GM18508 (cell line): Measurements from ENCODE around the gene HOXB3.

Experiments
- ATAC-seq: cut with Tn5 transposase; IDR thresholded peaks from one replicate; pipeline ENCODE4 v1.9.1; 2021; ENCODE audit warnings: moderate number of reproducible peaks; ENCODE audit not compliant: insufficient read depth, unreplicated experiment

Gene HOXB3

DNA sequence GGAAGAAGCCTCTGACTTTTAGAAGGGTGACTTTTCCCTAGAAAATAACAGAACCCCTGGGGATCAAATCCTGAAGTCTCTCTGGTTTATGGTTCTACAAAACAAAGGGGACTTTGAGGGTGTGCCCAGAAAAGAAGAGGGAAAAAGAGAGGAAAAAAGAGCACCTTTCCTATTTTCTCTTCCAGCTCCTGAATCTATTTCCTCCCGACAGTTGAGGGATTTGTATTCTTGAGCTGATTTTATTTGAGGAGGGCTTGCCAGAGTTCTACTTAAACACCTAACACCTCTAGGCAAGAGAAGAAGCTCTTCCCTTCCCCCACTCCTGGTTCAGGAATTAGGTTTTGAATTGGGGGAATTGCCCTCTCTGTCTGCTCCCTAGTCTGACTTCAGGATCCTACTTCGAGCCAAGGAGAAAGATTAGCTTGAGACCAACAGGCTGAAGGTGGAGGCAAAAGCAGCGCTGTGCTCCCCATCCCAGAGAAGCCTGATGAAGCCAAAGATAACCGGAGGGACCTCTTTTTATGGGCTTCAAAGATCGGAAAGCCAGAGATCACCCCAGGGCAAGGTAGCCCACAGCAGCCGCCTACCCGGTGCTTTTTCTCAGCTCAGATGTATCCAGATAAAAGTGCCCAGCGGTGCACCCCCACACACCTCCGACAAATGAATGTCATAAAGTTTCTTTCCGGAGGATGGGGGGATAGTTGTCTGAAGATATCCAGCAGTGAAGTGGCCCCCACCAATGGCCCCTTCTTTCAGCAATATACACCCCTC is 796 bp downstream of the HOXB3 start:
- no peak for ATAC-seq

DNA sequence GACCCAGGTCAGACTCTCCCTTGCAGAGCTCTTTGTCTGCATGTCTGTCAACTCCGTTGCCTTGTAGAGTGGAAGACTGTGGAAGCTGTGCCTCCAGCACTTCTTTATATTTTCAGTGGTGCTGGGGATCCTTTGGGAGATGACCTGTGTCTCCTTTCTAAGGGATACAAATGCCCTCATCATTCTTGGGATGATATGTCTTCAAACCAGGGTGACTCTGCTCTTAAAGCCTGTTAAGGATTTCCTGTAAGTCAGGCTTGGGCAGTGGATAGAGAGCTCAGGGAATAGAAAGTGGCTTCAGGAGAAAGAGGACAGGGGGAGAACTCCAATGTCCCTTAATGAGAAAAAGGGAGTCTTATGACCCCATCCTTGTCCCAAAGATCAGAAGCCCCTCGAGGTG is 1.5 kb downstream of the HOXB3 start:
- ATAC-seq = no peak

DNA sequence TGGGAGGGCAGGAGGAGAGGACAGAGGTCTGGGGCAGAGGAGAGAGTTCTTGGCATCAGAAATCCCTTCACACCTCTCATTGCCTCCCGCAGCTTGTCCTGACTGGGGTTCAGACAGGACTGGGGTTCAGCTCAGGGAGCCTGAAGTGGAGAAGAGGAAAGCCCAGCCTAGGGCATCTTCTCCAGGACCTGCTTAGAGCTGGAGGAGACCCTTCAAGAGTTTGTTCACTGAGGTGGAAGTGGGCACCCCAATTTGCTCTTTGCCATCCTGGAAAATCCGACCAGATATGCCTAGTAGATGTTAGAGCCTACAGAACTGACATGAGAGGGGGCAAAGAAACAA is 2.0 kb downstream of the HOXB3 start:
- ATAC-seq = no peak

DNA sequence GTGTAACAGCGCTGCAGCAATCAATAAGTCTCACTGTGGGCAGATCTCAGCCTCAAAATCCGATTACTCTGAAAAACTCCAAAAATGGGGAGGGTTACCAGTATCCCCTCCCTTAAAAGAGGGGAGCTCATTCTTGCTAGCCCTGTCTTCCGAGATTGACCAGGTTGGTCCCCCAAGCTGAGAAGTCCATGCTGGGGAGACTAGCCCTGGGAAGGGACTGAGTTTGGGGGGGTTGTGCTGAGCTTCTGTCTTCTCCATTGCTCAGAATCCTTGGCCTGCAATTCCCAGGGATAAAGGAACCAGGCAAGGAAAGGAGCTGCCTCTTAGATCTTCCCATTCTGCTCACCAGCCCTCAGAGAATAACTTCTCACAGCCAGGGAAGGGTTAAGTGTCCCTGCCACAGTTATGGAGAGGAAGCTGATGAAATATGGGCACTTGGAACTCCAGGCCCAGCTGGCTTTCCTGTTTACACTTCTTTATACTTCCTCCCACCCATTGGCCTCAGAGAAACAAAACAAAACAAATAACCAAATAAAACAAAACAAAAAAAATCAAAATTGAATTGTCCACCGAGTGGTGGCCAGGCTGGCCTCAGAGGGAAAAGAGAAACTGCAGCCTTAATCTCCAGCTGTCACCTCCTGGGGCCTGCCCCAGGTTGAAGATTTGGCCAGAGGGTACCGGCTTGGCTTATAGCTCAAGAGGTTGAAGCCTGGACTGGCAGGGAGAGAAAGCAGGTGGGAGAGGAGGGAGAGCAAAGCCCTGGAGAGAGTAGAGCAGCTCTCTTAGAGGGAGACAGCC is 2.6 kb downstream of the HOXB3 start:
- ATAC-seq = no peak

DNA sequence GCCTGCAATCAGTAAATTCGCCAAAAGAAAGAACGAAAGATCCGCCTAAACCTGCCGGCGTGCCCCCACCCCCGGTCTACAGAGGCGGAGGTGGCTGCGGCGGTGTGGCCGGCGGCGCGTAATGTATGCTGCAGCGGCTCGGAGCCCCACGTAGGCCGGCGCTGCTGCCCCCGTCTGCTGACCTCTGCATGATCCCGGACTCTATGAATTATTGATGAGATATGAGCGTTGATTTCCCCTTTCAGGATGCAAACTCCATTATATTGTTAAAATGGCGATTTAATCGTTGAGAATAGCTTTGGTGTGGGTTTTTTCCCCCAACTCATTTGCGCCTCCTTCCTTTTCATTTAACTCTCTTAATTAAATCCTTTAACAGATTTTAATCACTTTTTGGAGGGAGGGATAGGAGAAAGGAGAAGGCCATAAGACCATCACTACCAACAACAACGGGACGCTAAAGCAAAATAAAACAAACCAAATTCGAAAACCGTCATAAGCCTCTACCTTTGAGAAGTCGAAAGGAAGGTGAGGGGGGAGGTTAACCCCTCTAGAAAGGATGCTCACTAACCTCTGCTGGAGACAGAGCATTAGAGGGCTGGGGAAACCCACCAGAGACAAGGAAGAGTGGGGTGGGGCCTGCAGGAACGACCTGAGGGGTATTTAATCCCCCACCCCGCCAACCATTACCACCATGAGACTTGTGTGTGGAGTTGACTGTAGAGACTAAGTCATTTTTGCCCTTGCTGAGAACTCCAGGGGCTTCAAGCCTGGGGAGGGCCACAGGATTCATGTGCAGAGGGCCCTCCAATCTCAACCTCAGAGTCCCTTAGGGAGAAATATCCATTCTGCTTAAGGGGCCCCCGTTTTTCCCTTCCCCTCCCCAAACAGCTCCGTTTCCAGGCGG is 3.4 kb downstream of the HOXB3 start:
- no peak for ATAC-seq

DNA sequence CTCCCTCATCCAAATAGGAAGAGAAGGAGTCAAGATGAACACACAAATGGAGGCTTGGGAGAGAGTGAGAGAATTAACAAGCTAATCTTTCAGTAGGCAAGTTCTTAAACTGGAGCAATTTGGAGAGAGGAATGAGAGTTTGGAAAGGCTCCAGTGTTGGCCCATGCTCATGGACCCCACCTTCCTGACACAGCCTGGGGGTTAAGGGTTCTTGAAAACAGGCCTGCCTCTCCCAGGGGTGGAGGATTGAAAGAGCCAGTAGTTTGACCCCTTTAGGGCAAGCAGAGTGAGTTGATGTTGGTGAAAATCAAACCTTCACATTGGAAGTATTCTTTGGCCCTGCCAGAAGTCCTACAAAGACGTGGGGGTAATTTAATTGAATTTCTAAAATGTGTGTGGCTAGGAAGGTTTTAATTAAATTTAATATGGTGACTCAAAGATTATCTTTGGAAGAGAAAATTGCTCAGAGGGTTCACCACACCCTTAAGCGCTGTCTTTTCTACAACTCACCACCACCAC is 5.8 kb downstream of the HOXB3 start:
- ATAC-seq = no peak

DNA sequence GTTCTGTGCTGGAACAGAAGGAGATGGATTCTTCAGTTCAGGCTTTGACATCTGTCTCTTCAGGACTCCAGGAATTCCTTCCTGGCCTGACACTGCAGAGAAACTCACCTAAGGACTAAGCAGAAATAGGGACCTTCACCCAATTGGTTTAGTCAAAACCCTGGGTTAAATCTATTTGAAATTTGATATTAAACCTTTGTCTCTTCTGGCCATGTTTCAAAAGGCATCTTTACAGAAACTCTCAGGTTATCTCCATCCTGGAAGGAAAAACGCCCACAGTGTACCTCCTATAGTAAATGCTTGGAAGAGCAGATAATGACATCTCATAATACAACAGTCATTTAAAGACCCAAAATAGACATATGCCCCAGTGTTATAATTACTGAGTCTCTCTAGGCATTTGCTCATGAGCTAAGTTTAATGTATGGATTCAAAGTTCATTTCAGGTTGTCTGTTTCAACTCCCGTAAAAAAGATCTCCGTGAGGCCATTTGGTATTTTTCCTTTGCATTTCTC is 6.3 kb downstream of the HOXB3 start:
- ATAC-seq = no peak

DNA sequence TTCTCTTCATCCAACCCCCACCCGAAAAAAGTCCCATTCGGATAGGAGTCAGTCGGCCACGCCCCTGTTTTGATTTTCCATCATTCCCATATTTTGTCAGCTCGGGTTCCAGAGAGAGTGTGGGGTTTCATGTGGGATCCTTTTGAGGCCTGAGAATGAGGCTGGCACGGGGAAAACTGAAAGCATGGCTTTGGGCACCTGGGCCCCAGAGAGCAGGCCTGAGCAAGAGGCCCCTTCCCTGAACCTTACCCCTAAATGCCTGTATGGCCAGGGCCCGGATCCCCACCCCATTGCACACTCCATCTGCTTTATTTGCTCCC is 7.3 kb downstream of the HOXB3 start:
- no peak for ATAC-seq

DNA sequence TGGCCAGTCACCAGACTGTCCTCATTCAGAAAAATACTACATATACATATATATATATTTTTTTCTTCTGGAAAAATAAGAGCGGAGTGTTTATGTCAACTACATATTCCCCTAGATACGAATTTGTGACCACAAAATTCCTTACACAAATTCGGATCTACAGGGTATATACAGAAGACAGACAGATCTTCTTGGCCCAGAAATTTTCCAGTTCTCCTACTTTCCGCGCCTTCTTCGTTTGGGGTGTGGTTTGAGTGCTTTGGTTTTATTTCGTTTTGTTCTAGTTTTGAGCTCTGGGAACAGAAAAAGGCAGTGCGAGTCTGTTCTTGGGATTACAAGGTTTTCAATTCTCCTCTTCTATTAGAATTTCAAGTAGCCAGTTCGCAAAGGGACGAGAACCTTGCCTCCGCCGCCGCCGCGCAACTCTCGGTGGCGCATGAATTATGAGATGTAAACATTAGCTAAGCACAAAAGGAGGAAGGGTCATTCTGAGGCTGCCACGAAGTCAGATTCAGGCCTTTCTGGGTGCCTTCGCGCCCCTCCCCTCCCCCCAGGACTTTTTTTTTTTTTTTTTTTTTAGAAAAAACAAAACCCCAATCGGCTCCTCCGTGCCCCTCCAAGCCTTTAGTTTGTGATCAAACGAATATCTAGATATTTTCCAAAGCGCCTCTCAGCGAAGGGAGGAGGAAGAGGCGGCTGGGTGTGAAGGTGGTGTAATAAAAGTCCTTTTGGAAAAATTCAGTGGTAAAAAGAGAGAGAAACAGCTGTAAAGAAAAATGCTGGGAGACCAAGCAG is 10.1 kb downstream of the HOXB3 start:
- ATAC-seq = no peak

DNA sequence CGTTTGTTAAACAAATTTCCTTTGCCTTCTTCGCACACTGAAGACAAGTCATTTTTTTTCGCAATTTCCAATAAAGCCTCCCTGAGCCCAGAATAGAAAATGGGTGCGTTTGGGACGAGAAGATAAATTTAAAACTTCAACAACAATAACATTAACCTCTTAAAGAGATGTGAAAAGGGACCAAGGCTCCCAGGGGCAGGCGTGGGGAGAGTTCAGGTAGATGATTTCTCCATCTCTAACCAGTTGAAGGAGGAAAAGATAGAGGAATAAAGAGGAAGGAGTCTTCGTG is 10.6 kb downstream of the HOXB3 start:
- ATAC-seq = no peak

DNA sequence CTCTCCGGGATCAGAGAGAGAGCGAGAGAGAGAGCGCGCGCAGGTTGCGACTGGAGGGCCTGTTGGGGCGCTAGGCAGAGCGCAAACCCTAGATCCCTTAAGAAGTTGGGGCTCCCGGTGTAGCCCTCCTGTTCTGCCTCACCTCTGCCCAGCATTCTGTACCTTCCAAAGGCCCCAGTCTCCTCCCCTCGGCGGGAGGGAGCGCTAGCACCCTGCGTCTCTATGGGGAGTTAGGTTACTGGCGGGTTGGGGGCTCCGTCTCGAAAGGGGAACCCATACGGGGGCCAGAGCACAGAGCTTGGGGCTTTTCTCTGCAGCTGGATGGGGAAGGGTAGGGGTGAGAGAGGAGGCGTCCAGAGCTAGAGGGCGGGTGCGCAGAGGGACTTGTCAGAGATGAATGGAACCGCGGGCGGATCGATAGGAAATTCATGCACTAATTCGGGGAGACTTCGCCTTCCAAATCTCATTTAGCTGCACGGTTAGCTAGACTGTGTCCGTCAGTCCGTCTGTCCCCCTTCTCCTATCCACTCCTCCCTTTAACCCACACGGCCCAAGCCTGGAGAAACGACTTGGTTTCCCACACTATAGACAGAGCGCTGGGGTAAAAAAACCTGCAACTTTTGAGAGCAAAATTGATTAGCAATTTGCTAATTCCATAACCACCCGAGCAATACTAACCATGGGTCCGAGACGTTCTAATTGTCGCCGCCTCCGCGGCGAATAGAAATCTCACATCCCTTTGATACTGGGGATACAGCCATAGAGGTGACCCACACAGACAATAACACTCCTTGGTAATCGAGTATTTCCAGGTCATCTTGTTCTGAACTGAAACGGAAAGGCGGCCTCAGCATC is 11.2 kb downstream of the HOXB3 start:
- ATAC-seq = no peak

DNA sequence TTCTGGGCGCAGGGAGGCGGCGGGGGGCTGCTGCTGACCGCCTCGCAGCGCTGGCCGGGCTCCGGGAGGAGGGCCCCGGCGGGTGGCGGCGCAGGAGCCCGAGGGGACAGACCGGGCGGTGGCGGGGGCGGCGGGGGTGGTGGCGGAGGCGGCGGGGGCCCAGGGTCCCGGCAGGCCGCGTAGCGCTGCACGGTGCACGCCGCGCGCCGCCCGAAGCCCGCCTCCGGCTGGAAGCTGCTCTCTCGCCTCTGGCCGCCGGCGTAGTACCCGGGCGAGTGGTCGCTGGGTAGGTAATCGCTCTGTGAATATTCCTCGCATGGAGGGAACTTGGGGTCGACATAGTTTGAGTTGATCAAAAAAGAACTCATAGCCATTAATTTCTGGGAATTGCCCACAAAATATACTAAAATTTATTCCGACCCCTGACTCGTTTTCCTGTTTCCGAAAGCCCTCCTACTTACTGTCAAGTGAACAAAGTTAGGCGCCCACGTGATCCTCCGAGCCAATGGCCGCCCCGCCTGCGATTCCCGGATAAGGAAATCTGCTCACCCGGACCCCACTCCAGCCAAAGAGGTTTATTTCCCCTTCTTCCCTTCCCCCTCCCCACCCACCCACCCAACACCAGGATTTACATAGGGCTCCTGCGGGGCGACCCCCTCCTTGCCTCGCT is 12.0 kb downstream of the HOXB3 start, which contains the start of gene HOXB4:
Gene HOXB4 (minus strand): TSS at position 405 of the 670 bp plus-strand sequence. CDS start 31 bp downstream, at position 374.
- ATAC-seq = no peak

DNA sequence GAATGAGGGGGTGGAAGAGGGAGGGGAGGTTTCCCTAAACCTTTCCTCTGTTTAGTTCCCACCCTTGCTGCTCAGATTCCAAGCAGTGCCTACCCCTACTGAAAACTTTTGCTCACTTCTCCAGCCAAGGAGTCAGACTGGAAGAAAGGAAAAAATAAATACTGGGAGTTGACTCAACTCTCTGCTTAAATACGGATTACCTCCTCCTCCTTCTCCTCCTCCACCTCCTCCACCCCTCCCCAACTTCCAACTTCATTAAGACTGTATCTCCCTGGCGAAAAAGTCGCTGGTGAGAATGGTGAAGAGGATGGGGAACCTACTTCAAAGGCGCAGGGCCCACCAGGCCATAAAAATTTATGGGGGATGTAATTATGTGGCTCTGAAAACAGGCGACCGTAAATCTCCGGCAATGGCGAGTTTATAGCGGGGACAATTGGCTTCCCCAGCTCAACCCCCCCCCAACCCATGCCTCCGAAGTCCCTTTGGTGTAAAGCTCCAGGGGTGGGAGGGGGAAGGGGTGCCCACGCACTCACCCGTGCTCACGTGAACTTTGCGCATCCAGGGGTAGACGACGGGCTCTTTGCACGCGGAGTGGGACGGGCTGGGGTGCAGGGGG is 12.6 kb downstream of the HOXB3 start:
- no peak for ATAC-seq

DNA sequence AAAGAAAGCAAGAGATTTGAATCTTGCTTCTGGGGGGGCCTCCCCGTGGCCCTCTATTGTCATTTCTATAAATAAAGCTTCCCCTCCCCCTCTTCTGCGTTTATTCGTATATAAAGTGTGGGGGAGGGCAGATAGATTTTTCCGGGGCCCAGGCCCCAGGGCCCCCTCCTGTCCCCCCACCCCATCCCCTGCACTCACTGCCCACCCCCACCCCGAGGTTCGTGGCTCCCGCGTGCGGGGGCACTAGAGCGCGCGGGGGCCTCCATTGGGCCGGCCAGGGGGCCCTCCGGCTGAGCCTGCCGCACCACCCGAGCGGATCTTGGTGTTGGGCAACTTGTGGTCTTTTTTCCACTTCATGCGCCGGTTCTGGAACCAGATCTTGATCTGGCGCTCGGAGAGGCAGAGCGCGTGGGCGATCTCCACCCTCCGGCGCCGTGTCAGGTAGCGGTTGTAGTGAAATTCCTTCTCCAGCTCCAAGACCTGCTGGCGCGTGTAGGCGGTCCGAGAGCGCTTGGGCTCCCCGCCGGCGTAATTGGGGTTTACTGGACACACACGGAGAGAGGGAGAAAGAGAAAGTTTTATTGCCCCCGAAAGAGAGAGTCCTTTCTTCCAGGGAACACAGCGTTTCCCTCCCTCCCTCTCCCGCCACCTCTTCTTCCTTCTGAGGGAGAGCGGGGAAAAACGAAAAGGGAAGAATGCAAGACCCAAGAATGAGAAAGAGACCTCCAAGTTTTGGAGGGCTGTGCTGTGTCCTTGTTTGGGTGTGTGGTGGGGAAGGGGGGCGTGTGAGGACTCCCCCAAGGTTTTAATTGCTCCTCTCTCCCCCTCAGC is 13.3 kb downstream of the HOXB3 start:
- no peak for ATAC-seq

DNA sequence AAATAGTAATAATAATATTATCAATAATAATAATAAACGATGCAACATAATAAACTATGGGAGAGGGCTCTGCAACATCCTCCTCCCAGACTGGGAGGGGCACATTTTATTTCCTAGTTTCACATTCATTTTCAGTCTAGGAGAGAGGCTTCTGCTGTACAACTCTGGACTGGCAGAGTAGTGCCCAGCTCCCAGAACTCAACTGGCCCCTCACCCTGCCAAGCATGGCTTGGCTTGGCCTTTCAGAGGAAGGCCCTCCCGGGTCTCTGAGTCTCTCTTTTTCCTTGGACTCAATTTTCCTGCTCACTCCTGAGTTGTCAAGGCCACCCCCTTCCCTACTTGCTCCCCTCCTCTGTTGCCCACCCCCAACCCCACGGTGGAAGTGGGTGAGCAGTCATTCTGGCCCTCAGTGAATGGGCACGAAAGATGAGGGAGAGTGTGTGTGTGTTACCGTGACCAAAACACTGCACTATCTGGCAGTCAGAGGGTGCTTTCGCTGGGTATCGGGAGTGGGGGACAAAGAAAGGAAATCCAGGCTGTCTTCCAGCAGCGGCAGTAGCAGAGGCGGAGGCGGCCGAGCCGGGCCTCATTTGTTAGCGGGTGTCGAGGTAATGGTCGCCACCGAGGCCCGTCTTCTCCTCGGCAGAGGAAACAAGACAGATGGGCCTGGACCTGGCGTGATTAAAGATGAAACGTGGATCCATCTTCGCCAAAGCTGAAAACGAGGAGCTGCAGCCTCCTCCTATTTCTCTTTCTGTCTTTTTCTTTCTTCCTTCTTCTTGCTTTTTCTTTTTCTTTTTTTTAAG is 14.2 kb downstream of the HOXB3 start:
- ATAC-seq = no peak

DNA sequence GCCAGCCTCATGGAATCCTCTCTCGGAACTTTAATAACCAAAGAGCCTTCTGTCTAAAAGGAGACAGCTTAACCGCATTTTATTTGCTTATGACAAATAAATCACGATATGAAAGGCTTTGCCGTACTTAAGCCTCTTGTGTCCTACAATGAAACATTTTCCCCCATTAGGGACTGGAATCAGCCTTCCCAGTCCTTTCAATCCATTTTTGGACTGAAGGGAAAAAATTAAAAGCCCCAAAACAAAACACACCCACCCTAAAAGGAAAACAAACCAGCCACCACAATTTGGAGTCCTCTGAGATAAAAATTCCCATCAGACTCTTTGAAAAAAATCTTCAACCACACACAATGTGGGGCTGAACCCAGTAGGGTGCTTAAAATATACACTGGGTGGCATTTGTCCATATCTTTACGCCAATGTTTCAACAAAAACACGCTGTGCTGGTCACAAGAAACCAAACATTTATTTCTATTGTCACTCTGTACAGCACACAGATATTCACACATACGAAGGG is 14.9 kb downstream of the HOXB3 start:
- no peak for ATAC-seq
